Activated CD8-positive, alpha-beta memory T cell treated with anti-CD3 and anti-CD28 coated beads for 4 hours (primary cell): ENCODE results near the gene PSPH.
"Not testable (repeated sequence)": the region's sequence is repeated elsewhere in the genome, so short reads cannot be mapped to it uniquely, and the experiment has no call there.

Experiments used
- DNase-seq, 2 donors: peaks; one replicate each; pipeline ENCODE4 v3.0.0-alpha.2; 2020; ENCODE audit warnings: low read depth in 2 of 2

Gene PSPH

DNA sequence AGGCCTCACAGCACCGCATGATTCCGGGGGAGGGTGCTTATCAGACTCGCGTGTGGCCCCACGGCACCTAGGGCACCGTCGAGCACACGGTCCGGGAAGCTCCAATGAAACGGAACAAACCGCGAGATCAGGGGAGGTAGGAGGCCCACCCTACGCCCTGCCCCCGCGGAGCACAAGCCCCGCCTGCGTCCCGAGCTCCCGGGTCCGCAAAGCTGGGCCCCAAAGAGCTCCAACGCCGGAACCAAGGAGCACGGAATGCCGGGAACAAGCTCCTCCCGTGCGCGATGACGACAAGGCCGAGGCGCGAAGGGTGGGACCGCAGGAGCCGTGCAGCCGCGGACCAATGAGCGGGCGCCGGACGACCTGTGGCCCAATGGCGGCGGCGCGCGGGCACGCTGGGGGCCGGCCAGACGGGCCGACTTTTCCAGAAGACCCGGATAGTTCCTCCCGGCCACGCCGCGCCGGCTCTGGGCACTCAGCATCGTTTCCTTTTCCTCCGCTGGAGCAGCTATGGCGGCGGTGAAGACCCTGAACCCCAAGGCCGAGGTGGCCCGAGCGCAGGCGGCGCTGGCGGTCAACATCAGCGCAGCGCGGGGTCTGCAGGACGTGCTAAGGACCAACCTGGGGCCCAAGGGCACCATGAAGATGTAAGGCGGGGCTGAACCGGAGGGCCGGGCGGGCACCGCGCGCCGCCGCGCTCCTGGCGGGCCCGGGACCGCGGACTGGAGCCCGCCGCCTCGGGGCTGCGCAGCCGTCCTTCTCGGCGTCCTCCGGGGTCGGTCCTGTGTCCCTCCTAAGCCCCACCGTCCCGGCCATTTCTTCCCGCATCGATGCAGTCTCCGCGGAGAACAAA is at the start of gene PSPH, which contains the start of gene CCT6A:
PSPH (minus strand) TSS at position 106 of the 853 bp plus-strand sequence. CDS start 30,232 bp downstream, outside the sequence.
CCT6A (plus strand) TSS at position 427 of the 853 bp plus-strand sequence; CDS start at position 511, 84 bp downstream.
- peak; percentile 83 to 87 for DNase-seq

DNA sequence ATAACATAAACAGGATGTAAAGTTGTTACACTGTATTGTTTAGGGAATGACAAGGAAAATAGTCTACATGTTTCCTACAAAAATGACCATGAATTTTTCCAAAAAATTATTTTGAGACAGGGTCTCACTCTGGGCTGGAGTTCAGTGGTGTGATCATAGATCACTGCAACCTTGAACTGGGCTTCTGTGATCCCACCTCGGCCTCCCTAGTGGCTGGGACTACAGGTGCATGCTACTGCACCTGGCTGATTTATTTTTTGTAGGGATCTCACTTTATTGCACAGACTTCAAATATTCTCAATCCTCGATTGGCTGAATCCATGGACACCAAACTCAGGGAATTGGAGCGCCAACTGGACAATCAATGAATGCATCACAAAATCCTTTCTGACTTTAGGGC is 48.4 kb upstream of the PSPH start:
- DNase-seq, result no peak

DNA sequence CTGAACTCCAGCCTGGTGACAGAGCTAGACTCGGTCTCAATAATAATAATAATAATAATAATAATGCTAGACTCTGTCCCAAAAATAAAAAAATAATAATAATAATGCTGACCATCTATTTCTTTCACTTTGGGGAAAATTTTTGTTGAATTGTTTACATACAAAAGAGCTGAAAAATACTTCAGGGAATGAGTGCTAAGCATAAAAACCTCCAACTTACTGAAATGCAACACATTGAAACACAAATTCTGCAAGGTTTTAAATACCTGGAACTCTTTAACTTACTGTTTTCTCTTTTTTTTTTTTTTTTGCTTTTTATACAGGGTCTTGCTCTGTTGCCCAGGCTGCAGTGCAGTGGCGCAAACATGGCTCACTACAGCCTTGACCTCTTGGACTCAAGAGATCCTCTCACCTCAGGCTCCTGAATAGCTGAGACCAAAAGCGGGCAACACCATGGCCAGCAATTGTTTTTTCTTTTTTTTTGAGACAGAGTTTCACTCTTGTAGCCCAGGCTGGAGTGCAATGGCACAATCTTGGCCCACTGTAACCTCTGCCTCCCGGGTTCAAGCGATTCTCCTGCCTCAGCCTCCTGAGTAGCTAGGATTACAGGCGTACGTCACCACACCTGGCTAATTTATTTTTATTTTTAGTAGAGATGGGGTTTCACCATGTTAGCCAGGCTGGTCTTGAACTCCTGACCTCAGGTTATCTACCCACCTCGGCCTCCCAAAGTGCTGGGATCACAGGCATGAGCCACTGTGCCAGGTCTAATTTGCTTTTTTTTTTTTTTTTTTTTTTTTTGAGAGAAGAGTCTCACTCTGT is 47.2 kb upstream of the PSPH start:
- not testable (repeated sequence) for DNase-seq

DNA sequence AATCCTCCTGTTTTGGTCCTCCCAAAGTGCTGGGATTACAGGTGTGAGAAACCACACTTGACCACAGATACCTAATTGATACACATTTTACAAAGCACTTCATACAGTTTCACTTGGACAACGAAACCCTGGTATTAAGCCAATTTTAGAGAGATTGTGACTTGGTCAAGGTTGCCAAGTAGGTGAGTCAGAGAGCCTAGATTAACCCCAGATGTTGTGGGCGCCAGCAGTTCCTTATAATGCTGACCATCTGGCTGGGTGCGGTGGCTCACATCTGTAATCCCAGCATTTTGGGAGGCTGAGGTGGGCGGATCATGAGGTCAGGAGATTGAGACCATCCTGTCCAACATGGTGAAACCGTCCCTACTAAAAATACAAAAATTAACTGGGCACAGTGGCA is 46.5 kb upstream of the PSPH start:
- no peak for DNase-seq

DNA sequence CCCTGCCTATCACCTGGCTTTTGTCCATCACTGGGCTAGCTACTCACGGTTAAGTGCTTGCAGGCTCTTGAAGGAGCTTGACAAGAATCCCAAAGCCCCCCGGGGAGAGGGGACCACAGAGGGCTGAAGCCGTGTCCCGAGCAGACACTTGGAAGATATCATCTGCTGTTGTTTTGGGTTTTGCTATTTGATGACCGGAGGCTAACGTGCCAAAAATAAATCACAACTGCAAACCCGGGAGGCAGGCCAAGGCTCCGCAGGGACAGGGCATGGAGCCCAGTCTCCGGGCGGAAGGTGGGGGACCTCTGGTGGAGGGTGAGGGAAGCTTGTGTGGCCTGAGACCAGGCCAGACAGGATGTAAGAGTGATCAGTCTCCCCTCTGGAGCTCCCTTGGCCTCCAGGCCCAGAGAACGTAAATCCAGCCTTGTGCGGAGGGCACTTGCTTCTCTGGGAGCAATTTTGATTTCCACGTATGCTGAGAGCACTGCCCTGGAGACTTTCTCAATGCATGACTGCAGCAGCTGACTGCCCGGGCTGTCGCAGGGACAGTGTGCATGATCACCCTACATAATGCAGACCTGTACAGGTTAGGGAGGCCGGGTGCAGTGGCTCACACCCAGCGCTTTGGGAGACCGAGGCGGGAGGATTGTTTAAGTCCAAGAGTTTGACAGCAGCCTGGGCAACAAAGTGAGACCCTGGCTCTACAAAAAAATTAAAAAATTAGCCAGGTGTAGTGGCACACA is 41.7 kb upstream of the PSPH start, which contains the start of gene PHKG1:
PHKG1 (minus strand) TSS at position 164 of the 743 bp plus-strand sequence. CDS start 4,011 bp downstream, outside the sequence.
- DNase-seq, result no peak

DNA sequence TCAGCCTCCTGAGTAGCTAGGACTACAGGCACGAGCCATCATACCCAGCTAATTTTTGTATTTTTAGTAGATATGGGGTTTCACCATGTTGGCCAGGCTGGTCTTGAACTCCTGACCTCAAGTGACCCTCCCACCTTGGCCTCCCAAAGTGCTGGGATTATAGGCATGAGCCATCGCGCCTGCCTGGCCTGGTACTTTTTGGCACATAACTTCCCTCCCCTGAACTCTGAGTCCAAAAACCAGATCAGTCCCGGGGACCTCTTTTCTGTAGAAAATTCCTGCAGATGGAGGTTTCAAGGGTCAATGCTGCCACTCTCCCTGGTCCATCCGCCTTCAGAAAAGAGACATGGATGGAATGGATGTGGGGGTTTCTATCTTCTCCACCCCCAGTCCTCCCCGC is 41.1 kb upstream of the PSPH start:
- DNase-seq, result not testable (repeated sequence)

DNA sequence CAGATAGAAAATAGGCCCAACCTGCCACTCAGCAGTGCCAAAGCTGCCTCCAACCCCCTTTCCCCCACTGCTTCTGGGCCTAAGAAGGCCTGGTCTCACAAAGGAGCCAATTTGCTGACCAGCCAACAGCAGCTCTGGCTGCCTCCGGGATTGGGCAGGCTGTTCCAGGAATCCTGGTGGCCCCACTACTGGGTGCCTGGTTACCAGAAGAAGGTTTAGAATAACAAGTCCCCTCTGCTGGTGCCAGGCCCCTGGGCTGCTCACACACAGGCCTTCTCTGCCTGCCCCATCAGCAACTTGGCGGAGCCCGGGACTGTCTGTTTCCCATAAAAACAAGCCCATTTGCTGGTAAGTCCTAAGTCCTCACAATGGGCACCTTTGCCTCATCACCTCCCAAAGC is 40.3 kb upstream of the PSPH start:
- no peak for DNase-seq

DNA sequence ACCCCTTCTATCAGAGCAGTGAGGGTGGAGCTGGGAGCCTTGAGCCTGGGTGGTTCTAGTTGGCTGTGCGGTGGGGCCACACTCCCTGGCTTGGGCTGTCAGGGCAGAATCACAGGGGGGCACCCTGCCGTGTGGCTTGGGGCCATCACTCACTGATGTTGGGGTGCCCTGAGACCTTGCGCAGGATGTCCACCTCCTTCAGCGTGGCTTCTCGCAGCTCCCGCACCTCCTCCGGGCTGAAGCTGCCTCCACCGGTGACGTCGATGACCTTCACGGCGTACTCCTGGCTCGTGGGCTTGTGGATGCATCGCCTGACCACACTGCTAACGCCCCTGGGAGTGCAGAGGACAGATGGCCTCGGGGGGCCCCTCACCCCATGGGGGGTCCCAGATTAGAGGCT is 36.2 kb upstream of the PSPH start:
- DNase-seq, result no peak

DNA sequence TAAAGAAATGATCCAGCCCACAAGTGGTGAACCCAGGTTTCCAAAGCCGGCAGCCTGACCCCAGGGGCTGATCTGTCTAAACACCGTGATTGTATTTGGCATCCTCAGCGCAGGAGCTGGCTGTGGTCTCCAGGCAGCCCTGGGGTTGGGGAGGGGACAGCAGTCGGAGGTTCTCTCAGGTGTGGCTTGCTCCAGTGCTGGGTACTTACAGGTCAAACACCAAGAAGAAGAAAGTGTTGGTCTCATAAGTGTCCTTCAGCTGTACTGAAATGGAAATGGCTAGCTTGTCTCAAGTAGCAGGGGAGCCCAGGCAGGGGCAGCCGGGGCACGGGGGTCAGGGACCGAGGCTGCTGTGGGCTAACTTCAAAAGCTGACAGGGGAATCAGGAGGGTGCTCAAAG is 35.5 kb upstream of the PSPH start:
- no peak for DNase-seq

DNA sequence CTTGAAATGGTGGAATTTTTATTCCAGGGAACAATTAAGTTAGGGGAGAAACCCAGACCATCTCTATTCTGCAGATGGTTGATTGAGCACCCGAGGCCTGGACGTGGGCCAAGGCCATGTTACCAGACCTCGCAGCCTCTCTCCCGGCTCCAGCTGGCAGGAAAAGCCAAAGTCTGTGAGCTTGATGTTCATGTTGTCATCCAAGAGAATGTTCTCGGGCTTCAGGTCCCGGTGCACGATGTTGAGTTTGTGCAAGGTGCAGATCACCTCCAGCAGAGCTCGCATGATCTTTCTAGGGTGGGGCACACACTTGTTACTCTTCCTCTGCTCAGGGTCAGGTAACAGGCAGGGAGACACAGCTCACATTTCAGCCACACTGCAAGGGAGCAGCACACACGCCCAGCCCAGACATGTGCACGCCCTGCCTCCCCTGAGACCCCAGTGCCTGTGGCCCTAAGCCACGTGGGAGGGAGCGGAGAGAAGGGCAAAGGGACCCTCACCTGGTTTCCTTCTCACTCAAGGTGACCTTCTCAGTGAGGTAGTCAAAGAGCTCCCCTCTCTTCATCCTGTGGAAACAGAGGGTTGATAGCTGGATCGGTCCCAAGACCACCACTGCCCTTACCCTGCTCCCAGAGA is 32.0 kb upstream of the PSPH start:
- DNase-seq, result no peak

DNA sequence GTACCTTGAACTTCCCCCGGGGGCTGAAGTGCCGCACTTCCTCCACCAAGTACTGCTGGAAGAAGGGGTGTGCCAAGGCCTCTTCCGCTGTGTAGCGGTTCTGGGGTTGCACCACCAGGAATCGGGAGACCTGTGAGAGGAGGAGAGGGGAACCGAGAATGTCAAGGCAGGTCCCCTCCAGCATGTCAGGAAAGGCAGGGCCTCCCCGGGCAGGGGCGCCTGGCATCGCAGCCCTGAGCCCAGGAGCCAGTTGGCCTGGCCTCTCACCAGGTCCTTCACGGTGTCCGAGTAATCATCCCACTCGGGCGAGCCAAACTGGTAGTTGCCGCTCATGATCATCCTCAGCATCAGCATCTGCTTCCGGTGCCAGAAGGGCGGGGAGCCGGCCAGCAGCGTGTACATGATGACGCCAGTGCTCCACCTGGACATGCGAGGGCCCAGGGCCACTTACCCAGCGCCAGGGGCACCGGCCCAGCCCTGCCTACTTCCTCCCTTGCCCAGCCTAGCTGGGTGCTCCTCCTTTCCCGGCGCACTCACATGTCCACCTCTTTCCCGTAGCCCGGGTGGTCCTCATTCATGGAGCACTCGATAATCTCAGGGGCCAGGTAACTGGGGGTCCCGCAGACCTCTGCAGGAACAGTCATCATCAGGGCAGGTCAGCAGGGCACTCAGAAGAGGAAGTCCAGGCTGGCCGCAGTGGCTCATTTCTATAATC is 30.5 kb upstream of the PSPH start:
- no peak for DNase-seq

DNA sequence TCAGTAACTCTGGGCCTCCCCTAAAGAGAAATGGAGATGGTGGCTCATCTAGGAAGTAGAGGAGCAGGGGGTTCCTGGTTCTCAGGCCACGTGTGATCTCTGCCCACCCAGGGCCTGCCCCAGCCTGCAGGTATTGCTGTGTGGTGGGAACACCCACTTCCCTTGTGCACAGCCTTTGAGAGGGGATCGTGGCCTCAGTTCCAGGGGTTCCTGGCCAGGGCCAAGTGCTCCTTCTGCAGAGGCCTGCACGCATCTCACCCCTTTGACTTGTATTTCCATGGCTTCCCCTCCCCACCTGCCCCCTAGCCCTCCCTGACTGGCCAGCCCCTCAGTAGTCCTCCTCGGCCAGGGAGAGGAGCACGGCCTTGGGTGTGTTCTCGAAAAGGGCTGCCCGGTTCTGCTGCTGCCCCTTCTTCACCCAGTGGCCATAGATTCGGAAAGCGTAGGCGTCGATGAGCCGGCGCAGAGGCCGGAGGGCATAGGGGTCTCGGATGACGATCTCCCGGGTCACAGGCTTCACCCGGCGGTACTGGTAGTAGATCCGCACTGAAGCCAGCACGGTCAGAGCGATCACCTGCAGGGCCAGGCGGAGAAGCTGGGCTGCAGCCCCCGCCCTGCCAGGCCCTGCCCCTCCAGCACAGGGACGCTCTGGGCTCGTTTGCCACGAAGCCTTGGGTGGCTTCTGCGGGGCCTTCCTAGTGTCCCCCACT is 29.6 kb upstream of the PSPH start:
- not testable (repeated sequence) for DNase-seq

DNA sequence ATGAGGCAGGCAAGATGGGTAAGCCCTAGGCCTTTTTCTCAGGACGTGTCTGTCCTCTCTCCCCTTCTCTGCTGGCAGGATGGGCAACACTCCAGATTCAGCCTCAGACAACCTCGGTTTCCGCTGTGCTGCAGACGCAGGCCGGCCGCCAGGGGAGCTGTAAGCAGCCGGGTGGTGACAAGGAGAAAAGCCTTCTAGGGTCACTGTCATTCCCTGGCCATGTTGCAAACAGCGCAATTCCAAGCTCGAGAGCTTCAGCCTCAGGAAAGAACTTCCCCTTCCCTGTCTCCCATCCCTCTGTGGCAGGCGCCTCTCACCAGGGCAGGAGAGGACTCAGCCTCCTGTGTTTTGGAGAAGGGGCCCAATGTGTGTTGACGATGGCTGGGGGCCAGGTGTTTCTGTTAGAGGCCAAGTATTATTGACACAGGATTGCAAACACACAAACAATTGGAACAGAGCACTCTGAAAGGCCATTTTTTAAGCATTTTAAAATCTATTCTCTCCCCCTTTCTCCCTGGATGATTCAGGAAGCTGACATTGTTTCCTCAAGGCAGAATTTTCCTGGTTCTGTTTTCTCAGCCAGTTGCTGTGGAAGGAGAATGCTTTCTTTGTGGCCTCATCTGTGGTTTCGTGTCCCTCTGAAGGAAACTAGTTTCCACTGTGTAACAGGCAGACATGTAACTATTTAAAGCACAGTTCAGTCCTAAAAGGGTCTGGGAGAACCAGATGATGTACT is 28.4 kb upstream of the PSPH start:
- DNase-seq, result no peak

DNA sequence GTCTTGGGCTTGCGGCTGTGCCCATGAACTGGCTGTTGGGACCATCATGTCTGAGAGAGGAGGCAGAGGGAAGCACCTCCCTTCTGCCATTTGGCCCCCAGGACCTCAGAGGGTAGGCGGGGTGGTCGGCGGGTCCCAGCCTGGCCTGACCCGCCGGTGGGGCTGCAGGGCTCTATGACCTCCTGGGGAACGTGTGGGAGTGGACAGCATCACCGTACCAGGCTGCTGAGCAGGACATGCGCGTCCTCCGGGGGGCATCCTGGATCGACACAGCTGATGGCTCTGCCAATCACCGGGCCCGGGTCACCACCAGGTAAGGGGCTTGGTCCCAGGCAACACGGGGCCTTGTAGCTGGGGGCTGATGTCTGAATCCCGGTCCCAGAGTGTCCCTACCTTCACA is 27.0 kb upstream of the PSPH start:
- DNase-seq, result no peak

DNA sequence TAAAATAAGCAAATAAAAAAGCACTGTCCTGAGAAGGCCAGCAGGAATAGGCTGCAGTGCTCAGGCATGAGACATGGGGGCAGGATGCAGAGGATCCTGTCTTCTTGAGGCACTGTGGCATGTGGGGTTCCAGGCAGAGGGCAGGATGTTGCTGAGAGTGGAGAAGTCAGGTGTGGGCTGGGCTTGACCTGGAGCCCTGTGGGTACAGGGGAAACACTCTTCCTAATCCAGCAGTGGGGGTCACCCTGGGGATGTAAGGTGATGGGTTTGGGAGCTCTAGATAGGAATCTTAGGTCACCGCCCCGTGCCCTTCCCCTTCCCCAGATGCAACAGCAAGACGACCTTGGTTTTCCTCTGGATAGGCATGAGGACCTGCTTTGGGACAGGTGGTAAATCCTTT is 26.4 kb upstream of the PSPH start:
- DNase-seq, result no peak

DNA sequence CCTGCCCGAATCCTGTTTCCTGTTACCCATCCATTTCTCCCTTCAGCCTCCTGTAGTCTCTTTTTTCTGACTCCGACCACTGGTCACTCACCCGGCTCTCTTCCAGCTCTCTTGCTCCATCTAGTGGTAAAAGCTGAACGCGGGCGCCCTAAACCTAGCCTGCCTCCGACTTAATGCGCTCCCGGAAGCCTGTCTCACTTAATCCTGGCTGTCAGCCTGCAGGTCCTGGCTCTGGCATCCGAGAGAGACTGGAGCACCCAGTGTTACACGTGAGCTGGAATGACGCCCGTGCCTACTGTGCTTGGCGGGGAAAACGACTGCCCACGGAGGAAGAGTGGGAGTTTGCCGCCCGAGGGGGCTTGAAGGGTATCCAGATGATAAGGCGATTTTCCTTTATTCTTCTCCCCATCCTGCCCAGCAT is 23.1 kb upstream of the PSPH start:
- peak; percentile 35 to 36 for DNase-seq

DNA sequence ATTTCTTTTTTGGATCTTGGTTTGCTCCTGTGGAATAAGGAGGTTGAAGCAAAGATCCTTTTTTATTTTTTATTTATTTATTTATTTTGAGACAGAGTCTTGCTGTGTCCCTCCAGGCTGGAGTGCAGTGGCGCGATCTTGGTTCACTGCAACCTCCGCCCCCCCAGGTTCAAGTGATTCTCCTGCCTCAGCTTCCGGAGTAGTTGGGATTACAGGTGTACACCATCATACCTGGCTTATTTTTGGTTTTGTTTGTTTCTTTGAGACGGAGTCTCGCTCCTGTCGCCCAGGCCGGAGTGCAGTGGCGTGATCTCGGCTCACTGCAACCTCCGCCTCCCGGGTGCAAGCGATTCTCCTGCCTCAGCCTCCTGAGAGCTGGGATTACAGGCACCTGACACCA is 15.1 kb upstream of the PSPH start:
- DNase-seq, result not testable (repeated sequence)

DNA sequence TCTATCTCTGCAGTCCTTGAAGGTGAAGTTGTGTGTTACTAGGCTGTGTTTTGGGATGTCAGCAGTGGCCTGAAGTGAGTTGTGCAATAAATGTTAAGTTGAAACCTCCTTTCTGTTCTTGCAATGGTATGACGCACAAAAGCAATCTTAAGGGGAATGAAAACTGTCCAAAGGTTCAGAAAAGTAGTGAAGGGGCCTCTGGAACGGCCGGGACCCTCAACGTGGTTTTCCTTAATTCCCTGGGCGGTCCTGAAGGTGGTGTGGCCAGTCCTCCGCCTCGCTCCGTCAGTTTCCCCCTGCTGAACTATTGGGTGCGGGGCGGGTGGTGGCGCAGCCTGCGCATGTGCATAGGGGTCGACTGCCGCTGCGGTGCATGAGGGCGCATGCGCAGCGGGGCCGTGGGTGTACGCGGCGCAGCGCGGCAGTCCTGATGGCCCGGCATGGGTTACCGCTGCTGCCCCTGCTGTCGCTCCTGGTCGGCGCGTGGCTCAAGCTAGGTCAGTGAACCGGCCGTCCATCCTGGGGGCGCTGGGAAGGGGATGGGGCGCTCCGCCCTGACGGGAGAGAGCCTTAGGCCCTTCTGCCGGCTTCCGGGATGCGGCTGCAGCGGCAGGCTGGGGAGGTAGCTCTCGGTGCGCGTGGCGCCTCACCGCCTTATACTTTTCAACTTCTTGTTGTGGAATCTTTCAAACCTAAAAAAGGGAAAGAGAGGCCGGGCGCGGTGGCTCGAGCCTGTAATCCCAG is 12.8 kb upstream of the PSPH start, which contains the start of gene SUMF2:
SUMF2 (plus strand) TSS at position 405 of the 744 bp plus-strand sequence; CDS start at position 431, 26 bp downstream.
- peak; percentile 73 to 82 for DNase-seq
